IMR-90 (cell line): ENCODE data around the gene ACTL9. TPM values are rescaled to one million over a fixed set of nuclear protein-coding genes. Genes with fewer than 3 reads are reported as not detected.

Source experiments
- ATAC-seq: fragments of 200-7000 bp; cut with Tn5 transposase; 2 replicates; pipeline ENCODE4 v1.9.1; 2020; ENCODE audit warnings: low read depth, mild to moderate bottlenecking, moderate library complexity
- BruUV-seq: library from RNA; stranded (reverse); fragments of 400-500 nt; replicated peaks from 2 replicates; lab custom pipeline; 2021; lab: Mats Ljungman, UMichigan
- CTCF ChIA-PET: fragments of 300-600 bp; formaldehyde crosslinking; extraction: SDS; loops from one replicate; lab custom pipeline; 2021; ENCODE audit warnings: antibody characterized with exemption; lab: Yijun Ruan, JAX
- POLR2A ChIA-PET: fragments of 300-600 bp; sonication (Branson Sonifier 250); formaldehyde crosslinking; loops from one replicate; lab custom pipeline; 2022; ENCODE audit warnings: antibody characterized with exemption; ENCODE audit not compliant: unreplicated experiment; lab: Charles Lee
- DNase-seq: peaks from one replicate; pipeline ENCODE4 v3.0.0; 2013
- H2AFZ ChIP-seq: replicated peaks from 2 replicates; pipeline ENCODE3; 2013; ENCODE audit warnings: low read length, mild to moderate bottlenecking; ENCODE audit not compliant: poor library complexity
- H2AK5ac ChIP-seq: 2 replicates; pipeline ENCODE4 v1.6.1; 2013; ENCODE audit warnings: low read depth, low read length, inconsistent platforms
- H2AK9ac ChIP-seq: replicated peaks from 2 replicates; pipeline ENCODE3; 2013; ENCODE audit warnings: mild to moderate bottlenecking, low read depth, low read length, moderate library complexity; ENCODE audit not compliant: poor library complexity
- H2BK120ac ChIP-seq: 2 replicates; pipeline ENCODE4 v1.6.1; 2013; ENCODE audit warnings: low read depth, low read length, inconsistent platforms
- H2BK15ac ChIP-seq: 3 replicates; pipeline ENCODE4 v1.6.1; 2013; ENCODE audit warnings: low read depth, low read length, inconsistent platforms
- H2BK20ac ChIP-seq: 2 replicates; pipeline ENCODE4 v1.6.1; 2013; ENCODE audit warnings: low read depth, mild to moderate bottlenecking, inconsistent platforms, low read length, moderate library complexity
- H2BK5ac ChIP-seq: 2 replicates; pipeline ENCODE4 v1.6.1; 2013; ENCODE audit warnings: mild to moderate bottlenecking, low read depth, low read length, inconsistent platforms; ENCODE audit not compliant: poor library complexity, severe bottlenecking
- H3K14ac ChIP-seq: replicated peaks from 2 replicates; pipeline ENCODE4 v1.6.1; 2013; ENCODE audit warnings: low read depth, low read length, inconsistent platforms
- H3K18ac ChIP-seq: 2 replicates; pipeline ENCODE4 v1.6.1; 2013; ENCODE audit warnings: low read depth, low read length, control low read depth
- H3K23ac ChIP-seq: 2 replicates; pipeline ENCODE4 v1.6.1; 2013; ENCODE audit warnings: low read depth, low read length, inconsistent platforms
- H3K27ac ChIP-seq: 2 replicates; pipeline ENCODE4 v1.5.1; 2013; ENCODE audit warnings: mild to moderate bottlenecking, control low read depth, low read length; ENCODE audit not compliant: insufficient read depth
- H3K27me3 ChIP-seq: 2 replicates; pipeline ENCODE4 v1.6.1; 2013; ENCODE audit warnings: low read length; ENCODE audit not compliant: control insufficient read depth, insufficient read depth
- H3K36me3 ChIP-seq: 2 replicates; pipeline ENCODE4 v1.6.1; 2013; ENCODE audit warnings: low read length, mixed read lengths; ENCODE audit not compliant: control insufficient read depth, insufficient read depth
- H3K4ac ChIP-seq: 2 replicates; pipeline ENCODE4 v1.6.1; 2013; ENCODE audit warnings: low read depth, low read length, inconsistent platforms
- H3K4me1 ChIP-seq: 2 replicates; pipeline ENCODE4 v1.6.1; 2013; ENCODE audit warnings: low read length, mixed read lengths; ENCODE audit not compliant: control insufficient read depth, insufficient read depth
- H3K4me2 ChIP-seq: 2 replicates; pipeline ENCODE4 v1.6.1; 2013; ENCODE audit warnings: low read depth, mild to moderate bottlenecking, control low read depth, low read length, moderate library complexity
- H3K4me3 ChIP-seq: 2 replicates; pipeline ENCODE4 v1.5.1; 2013; ENCODE audit warnings: low read depth, mild to moderate bottlenecking, control low read depth, low read length, moderate library complexity; ENCODE audit not compliant: insufficient read depth
- H3K56ac ChIP-seq: 2 replicates; pipeline ENCODE4 v1.6.1; 2013; ENCODE audit warnings: low read length, inconsistent platforms; ENCODE audit not compliant: insufficient read depth; ENCODE audit errors: extremely low read depth
- H3K79me1 ChIP-seq, 2 experiments: 2 replicates each; pipeline ENCODE4 v1.6.1; 2013; ENCODE audit warnings: low read length in 2 of 2, inconsistent platforms in 1 of 2, low read depth in 1 of 2
- H3K9ac ChIP-seq: 2 replicates; pipeline ENCODE4 v1.6.1; 2013; ENCODE audit warnings: low read depth, low read length, control low read depth
- H3K9me1 ChIP-seq: 2 replicates; pipeline ENCODE4 v1.6.1; 2013; ENCODE audit warnings: low read length, inconsistent platforms; ENCODE audit not compliant: insufficient read depth
- H3K9me3 ChIP-seq: 2 replicates; pipeline ENCODE4 v1.6.1; 2013; ENCODE audit warnings: low read length; ENCODE audit not compliant: control insufficient read depth, insufficient read depth
- H4K20me1 ChIP-seq: 2 replicates; pipeline ENCODE4 v1.6.1; 2013; ENCODE audit warnings: low read length, inconsistent platforms; ENCODE audit not compliant: insufficient read depth
- H4K5ac ChIP-seq: 2 replicates; pipeline ENCODE4 v1.6.1; 2013; ENCODE audit warnings: mild to moderate bottlenecking, low read depth, low read length, control low read depth
- H4K8ac ChIP-seq, 2 experiments: 2 replicates each; pipeline ENCODE4 v1.6.1; 2013; ENCODE audit warnings: low read depth in 2 of 2, low read length in 2 of 2, control low read depth in 1 of 2, inconsistent platforms in 1 of 2
- H4K91ac ChIP-seq: 2 replicates; pipeline ENCODE4 v1.6.1; 2013; ENCODE audit warnings: low read depth, low read length, inconsistent platforms; ENCODE audit not compliant: insufficient read depth
- MAFK ChIP-seq: IDR thresholded peaks from 2 replicates; pipeline ENCODE4 v1.6.1; 2012; ENCODE audit warnings: low read depth, low read length, improper control_type of control experiment
- MXI1 ChIP-seq: IDR thresholded peaks from 2 replicates; pipeline ENCODE4 v1.6.1; 2012; ENCODE audit warnings: low read depth, mild to moderate bottlenecking, low read length, moderate library complexity, borderline replicate concordance
- WGBS, 2 experiments: methylation state at CpG; one replicate each; pipeline versions ENCODE4 v1.1.5 to v1.1.7; 2013; ENCODE audit warnings: missing lambda C conversion rate in 2 of 2; ENCODE audit not compliant: insufficient read length in 1 of 2; ENCODE audit errors: extremely low coverage in 2 of 2; 5-methylcytosine and 5-hydroxymethylcytosine counted together
- dilution Hi-C: fragments of 300-500 bp; cut with HindIII; formaldehyde crosslinking; loops from one replicate; pipeline ENCODE4 v1.14.3; 2018; ENCODE audit warnings: low sequenced_read_pairs; ENCODE audit not compliant: unreplicated experiment
- in situ Hi-C: fragments of 300-500 bp; cut with MboI; formaldehyde crosslinking; loops from 3 replicates; pipeline ENCODE4 v1.14.3; 2019; ENCODE audit warnings: low sequenced_read_pairs, inconsistent platforms, mixed read lengths
- intact Hi-C: fragments of 100-400 bp; cut with micrococcal nuclease; formaldehyde crosslinking; loops from 2 replicates; pipeline ENCODE4 v1.10.0; 2022
- polyA plus RNA-seq, 3 experiments: library from polyadenylated mRNA; depleted of rRNA; stranded (reverse); fragments of >200 nt; gene quantifications; 2 replicates each; pipeline ENCODE4 v1.2.3, GENCODE V29; 2012; ENCODE audit warnings: low replicate concordance in 1 of 3
- total RNA-seq: library from RNA; depleted of rRNA; stranded (reverse); fragments of >200 nt; gene quantifications from 2 replicates; pipeline ENCODE4 v1.2.3, GENCODE V29; 2012

The ACTL9 gene
- total and polyA plus RNA-seq, 2 of the 4 experiments (the other 2 are of a cell fraction): not detected

- H4K5ac ChIP-seq: no peak overlapping the region
- no peak for DNase-seq
- no peaks in the 10 kb centered on the region for H3K9me1 ChIP-seq
- dilution Hi-C loops (no loop called here), intact Hi-C loops (no loop called here), in situ Hi-C loops (no loop called here)
- no peak overlapping the region for H4K91ac ChIP-seq
- no peak overlapping the region for H2BK120ac ChIP-seq
- BruUV-seq: no TSS peak
- no peak overlapping the region for H3K4me3 ChIP-seq
- no peak overlapping the region for H2BK15ac ChIP-seq
- no peak overlapping the region for H4K8ac ChIP-seq
- H2BK20ac ChIP-seq: no peak overlapping the region
- H3K9ac ChIP-seq: no peak overlapping the region
- H3K27me3 ChIP-seq: no peaks in the 10 kb centered on the region
- no peak overlapping the region for H3K4me2 ChIP-seq
- H2AK9ac ChIP-seq: no peak overlapping the region
- H3K14ac ChIP-seq: no peak overlapping the region
- no peaks in the 10 kb centered on the region for H3K36me3 ChIP-seq
- ChIA-PET POLR2A (no interaction called here), CTCF (no interaction called here)
- H3K18ac ChIP-seq: no peak overlapping the region
- ATAC-seq: no peak
- H3K56ac ChIP-seq: no peak overlapping the region
- TF ChIP-seq MAFK (0 out of 2 replicates have a peak, but pooled peaks have one; percentile 14), MXI1 (no peak)
- no peak overlapping the region for H2AK5ac ChIP-seq
- H3K9me3 ChIP-seq: peaks cover 30% of the 10 kb centered on the region
- no peak overlapping the region for H3K4ac ChIP-seq
- H2BK5ac ChIP-seq: no peak overlapping the region
- H3K27ac ChIP-seq: no peak overlapping the region
- no peaks in the 10 kb centered on the region for H3K4me1 ChIP-seq
- H2AFZ ChIP-seq: no peak overlapping the region
- no CpG with 5 or more reads among the region's 19 CpGs for WGBS, 2 experiments
- no peaks in the 10 kb centered on the region for H3K79me1 ChIP-seq
- H4K20me1 ChIP-seq: no peaks in the 10 kb centered on the region
- H3K23ac ChIP-seq: no peak overlapping the region
These were observed 33.0 kb upstream of the ACTL9 start for GRCh38 chr19:8731428-8732169.
